GM19099 (cell line): Measurements from ENCODE around the gene FHOD1.

Experiments
- POLR2A ChIP-seq: IDR thresholded peaks from 3 replicates; pipeline ENCODE4 v1.6.1; 2011; ENCODE audit warnings: low read depth; ENCODE audit not compliant: insufficient read length; ENCODE audit errors: extremely low read depth

FHOD1 gene

GRCh38 chr16:67190448-67191399 lies 56.6 kb downstream of the FHOD1 start:
- no peak for TF ChIP-seq POLR2A

GRCh38 chr16:67190041-67190440 lies 57.2 kb downstream of the FHOD1 start, which contains the start of gene EXOC3L1:
Gene EXOC3L1, minus strand, starts transcription at chr16:67190136. Its CDS starts 460 bp downstream, at chr16:67189676.
- no peak for TF ChIP-seq POLR2A

- no peak for TF ChIP-seq POLR2A
Measured at GRCh38 chr16:67188798-67189197, 58.5 kb downstream of the FHOD1 start.

- no peak for TF ChIP-seq POLR2A
Measured at GRCh38 chr16:67188323-67188722, 59.0 kb downstream of the FHOD1 start.

GRCh38 chr16:67187175-67187890 lies 59.9 kb downstream of the FHOD1 start:
- no peak for TF ChIP-seq POLR2A

- no peak for TF ChIP-seq POLR2A
Measured at GRCh38 chr16:67186550-67186950, 60.7 kb downstream of the FHOD1 start.

GRCh38 chr16:67185651-67186134 lies 61.6 kb downstream of the FHOD1 start:
- no peak for TF ChIP-seq POLR2A

- TF ChIP-seq POLR2A: no peak
Measured at GRCh38 chr16:67184995-67185650, 62.2 kb downstream of the FHOD1 start.

- no peak for TF ChIP-seq POLR2A
Measured at GRCh38 chr16:67184453-67184994, 62.8 kb downstream of the FHOD1 start.

GRCh38 chr16:67183627-67184452 lies 63.4 kb downstream of the FHOD1 start, which contains the start of gene MATCAP1:
Gene MATCAP1, minus strand, starts transcription at chr16:67183963. Its CDS starts 3,353 bp downstream, at chr16:67180610.
- TF ChIP-seq POLR2A: peak; percentile 67

GRCh38 chr16:67183284-67183626 lies 64.0 kb downstream of the FHOD1 start:
- no peak for TF ChIP-seq POLR2A

- no peak for TF ChIP-seq POLR2A
Measured at GRCh38 chr16:67182288-67182687, 65.0 kb downstream of the FHOD1 start.

- TF ChIP-seq POLR2A: no peak
Measured at GRCh38 chr16:67181346-67181745, 65.9 kb downstream of the FHOD1 start.

- no peak for TF ChIP-seq POLR2A
Measured at GRCh38 chr16:67180166-67180565, 67.1 kb downstream of the FHOD1 start.
